K562 (cell line): Measurements from ENCODE around the gene DDAH2. TPM values are rescaled to one million over a fixed set of nuclear protein-coding genes. Genes with fewer than 3 reads are reported as not detected.

Source experiments
- CREB3L1 ChIP-seq: fragments of 450-650 bp; IDR thresholded peaks from 2 replicates; pipeline ENCODE4 v1.6.1; 2014; ENCODE audit warnings: low read depth, mild to moderate bottlenecking, moderate library complexity, borderline replicate concordance
- ELK1 ChIP-seq: sonication (generic); formaldehyde crosslinking; IDR thresholded peaks from 2 replicates; pipeline ENCODE4 v1.8.1; 2022; ENCODE audit warnings: missing genetic modification reagents
- FOXA3 ChIP-seq, 2 experiments: fragments of 450-650 bp in 1 of 2; sonication (generic) in 1 of 2; formaldehyde crosslinking; IDR thresholded peaks in 1 of 2; conservative IDR thresholded peaks in 1 of 2; 2 replicates each; pipeline versions ENCODE4 v1.4.0 to v1.8.0; 2020 to 2022; ENCODE audit warnings: mild to moderate bottlenecking in 2 of 2, missing genetic modification reagents in 1 of 2
- FOXJ2 ChIP-seq: fragments of 200-800 bp; sonication (Bioruptor generic); IDR thresholded peaks from 2 replicates; pipeline ENCODE4 v1.6.1; 2016; ENCODE audit warnings: missing genetic modification characterization, missing compliant biosample characterization
- FOXM1 ChIP-seq, 2 experiments: fragments of 450-650 bp in 1 of 2; sonication (generic) in 1 of 2; formaldehyde crosslinking in 1 of 2; IDR thresholded peaks; 2 replicates each; pipeline versions ENCODE4 v1.6.1 to v1.9.0; 2017 to 2022; ENCODE audit warnings: low read depth in 2 of 2, mild to moderate bottlenecking in 2 of 2, missing genetic modification reagents in 1 of 2, moderate library complexity in 1 of 2
- FOXP1 ChIP-seq: sonication (generic); formaldehyde crosslinking; IDR thresholded peaks from 2 replicates; pipeline ENCODE4 v1.8.0; 2022; ENCODE audit warnings: mild to moderate bottlenecking, missing genetic modification reagents
- HDAC3 ChIP-seq: fragments of 450-650 bp; IDR thresholded peaks from 2 replicates; pipeline ENCODE4 v1.6.1; 2018; ENCODE audit warnings: borderline replicate concordance, mild to moderate bottlenecking, moderate library complexity; ENCODE audit not compliant: partially characterized antibody
- HMG20B ChIP-seq: fragments of 250-450 bp; sonication (Bioruptor Pico); IDR thresholded peaks from 2 replicates; pipeline ENCODE4 v1.5.0; 2021; ENCODE audit warnings: mild to moderate bottlenecking
- MXD1 ChIP-seq: fragments of 250-450 bp; sonication (Bioruptor Pico); IDR thresholded peaks from 2 replicates; pipeline ENCODE4 v1.8.0; 2021; ENCODE audit warnings: borderline replicate concordance, mild to moderate bottlenecking, moderate library complexity; ENCODE audit not compliant: poor library complexity, severe bottlenecking
- PCBP2 ChIP-seq: fragments of 200-400 bp; formaldehyde crosslinking; IDR thresholded peaks from 2 replicates; pipeline ENCODE4 v1.6.1; 2018; ENCODE audit warnings: low read length, low read depth, mild to moderate bottlenecking, moderate library complexity; ENCODE audit not compliant: poor library complexity, severe bottlenecking
- RBM39 ChIP-seq: fragments of 200-400 bp; formaldehyde crosslinking; optimal IDR thresholded peaks from 2 replicates; pipeline ENCODE3; 2018; ENCODE audit warnings: low read depth, low read length
- SRSF1 ChIP-seq: fragments of 200-400 bp; formaldehyde crosslinking; IDR thresholded peaks from 2 replicates; pipeline ENCODE4 v1.6.1; 2017; ENCODE audit warnings: mild to moderate bottlenecking, low read depth, low read length, moderate library complexity
- STAG1 ChIP-seq: sonication (generic); formaldehyde crosslinking; IDR thresholded peaks from 2 replicates; pipeline ENCODE4 v1.5.0; 2020; ENCODE audit warnings: missing genetic modification reagents, borderline replicate concordance
- ZBTB12 ChIP-seq: fragments of 250-450 bp; sonication (Bioruptor Pico); IDR thresholded peaks from 2 replicates; pipeline ENCODE4 v1.4.0; 2020
- ZBTB49 ChIP-seq: sonication (generic); formaldehyde crosslinking; IDR thresholded peaks from 2 replicates; pipeline ENCODE4 v1.8.0; 2022; ENCODE audit warnings: missing genetic modification reagents, mild to moderate bottlenecking, borderline replicate concordance
- ZNF354B ChIP-seq: fragments of 250-450 bp; sonication (Bioruptor Pico); IDR thresholded peaks from 2 replicates; pipeline ENCODE4 v1.4.0; 2020
- ZNF764 ChIP-seq: fragments of 250-450 bp; sonication (Bioruptor Pico); IDR thresholded peaks from 2 replicates; pipeline ENCODE4 v1.4.0; 2020; ENCODE audit warnings: low read depth, mild to moderate bottlenecking, moderate library complexity
- polyA plus RNA-seq, 8 experiments: library from polyadenylated mRNA; depleted of rRNA in 4 of 8; stranded (reverse) in 5 of 8; unstranded in 3 of 8; fragments of >200 nt; fragmentation: Nextera tagmentation in 2 of 8; fragmentation: Illumina TruSeq in 1 of 8; extraction: Ambion mirVana in 2 of 8; extraction: Trizol in 1 of 8; gene quantifications; 2 replicates each; pipeline versions ENCODE4 v1.2.1 to v1.2.3, GENCODE V29; 2011 to 2014; ENCODE audit warnings: inconsistent platforms in 1 of 8, missing spikeins in 1 of 8
- total RNA-seq, 7 experiments: library from RNA; depleted of rRNA in 6 of 7; stranded (reverse); fragments of >200 nt in 6 of 7; fragmentation: Illumina TruSeq in 2 of 7; extraction: Trizol in 2 of 7; gene quantifications; 2 replicates each; pipeline versions ENCODE4 v1.2.1 to v1.2.3, GENCODE V29; 2011 to 2021; ENCODE audit warnings: low replicate concordance in 1 of 7

The DDAH2 gene
- total and polyA plus RNA-seq, 9 of the 15 experiments (the other 6 are each of a cell fraction or from before 2014, with no cell fraction given): 1.8 to 45.4 (median 21.4) TPM

GRCh38 chr6:31725502-31726350 lies 3.4 kb downstream of the DDAH2 start (continued):
- TF ChIP-seq ZBTB49 (CRISPR knock-in tag) (no peak), ZNF354B (peak; percentile 67; the same call in 1 of the 2 replicates), PCBP2 (no peak), CREB3L1 (peak; percentile 73; the same call in 1 of the 2 replicates), STAG1 (CRISPR knock-in tag) (no peak), ELK1 (CRISPR knock-in tag) (no peak), HDAC3 (no peak), FOXJ2 (tag) (no peak), RBM39 (peak; percentile 80), SRSF1 (no peak), FOXA3 (CRISPR knock-in tag; conservative IDR thresholded peaks at IDR 0.05 in 1 of 2, IDR thresholded peaks at IDR 0.05 in 1 of 2) (no peak), FOXM1 (IDR thresholded peaks at IDR 0.05; ENCODE audit: low read depth) (no peak), FOXM1 (CRISPR knock-in tag; IDR thresholded peaks at IDR 0.05; ENCODE audit: low read depth) (0 out of 2 replicates have a peak, but pooled peaks have one; percentile 6), FOXP1 (CRISPR knock-in tag) (no peak), ZNF764 (no peak), HMG20B (CRISPR knock-in tag) (no peak; the same call in 1 of the 2 replicates), MXD1 (peak; percentile 24), ZBTB12 (peak; percentile 48; the same call in 1 of the 2 replicates)
